Esophagus squamous epithelium (tissue), 5 donors: ENCODE results near the gene MPEG1. TPM values are rescaled to one million over a fixed set of nuclear protein-coding genes. Genes with fewer than 3 reads are reported as not detected.

Source experiments
- DNase-seq: peaks from one replicate; lab custom pipeline; 2025; lab: John Stamatoyannopoulos, UW
- H3K27ac ChIP-seq, 4 donors: fragments of 200-600 bp; sonication (generic); one replicate each; pipeline ENCODE4 v1.5.1; 2016 to 2019; ENCODE audit warnings: mild to moderate bottlenecking in 1 of 4
- H3K27me3 ChIP-seq, 4 donors: fragments of 200-600 bp; sonication (generic); 1 replicate in 3 of 4; 2 replicates in 1 of 4; pipeline versions ENCODE4 v1.5.1 to v1.6.0; 2017 to 2021; ENCODE audit warnings: antibody characterized with exemption in 1 of 4
- H3K36me3 ChIP-seq, 3 donors: fragments of 200-600 bp; sonication (generic); one replicate each; pipeline ENCODE4 v1.5.1; 2016 to 2019
- H3K4me1 ChIP-seq, 3 donors: fragments of 200-600 bp; sonication (generic); one replicate each; pipeline ENCODE4 v1.5.1; 2017 to 2019
- H3K4me3 ChIP-seq, 4 donors: fragments of 200-600 bp; sonication (generic); 1 replicate in 3 of 4; 2 replicates in 1 of 4; pipeline ENCODE4 v1.5.1; 2016 to 2019; ENCODE audit warnings: mild to moderate bottlenecking in 2 of 4, moderate library complexity in 1 of 4
- H3K9me3 ChIP-seq, 3 donors: fragments of 200-600 bp; sonication (generic); one replicate each; pipeline ENCODE4 v1.5.1; 2016 to 2019
- POLR2A ChIP-seq, 4 donors: fragments of 450-650 bp; IDR thresholded peaks; one replicate each; pipeline ENCODE4 v1.6.1; 2017; ENCODE audit warnings: antibody characterized with exemption in 4 of 4, mild to moderate bottlenecking in 4 of 4, moderate library complexity in 3 of 4
- WGBS, 2 donors: methylation state at CpG; one replicate each; pipeline ENCODE4 v1.1.5; 2018; 5-methylcytosine and 5-hydroxymethylcytosine counted together
- intact Hi-C: fragments of 100-400 bp; cut with DNase I; formaldehyde crosslinking; loops from one replicate; pipeline ENCODE4 v1.15.0; 2022
- total RNA-seq, 4 donors: library from RNA; depleted of rRNA; stranded (reverse); fragments of >200 nt; gene quantifications; one replicate each; pipeline ENCODE4 v1.1.0, GENCODE V29; 2016
- TF ChIP-seq, protein P1 (sequence below), 6 experiments: fragments of 450-650 bp in 4 of 6; fragments of 200-600 bp in 2 of 6; sonication (generic) in 2 of 6; IDR thresholded peaks; one replicate each; pipeline ENCODE4 v1.5.1; 2016 to 2019; ENCODE audit warnings: antibody characterized with exemption in 6 of 6, mild to moderate bottlenecking in 4 of 6, moderate library complexity in 4 of 6
- donor health status: DM: yes; HTN: yes; CAD: no.

MPEG1 gene
- total RNA-seq, 4 donors from 2014 or later, result 0.04 to 19.5 (median 5.1) TPM

DNA sequence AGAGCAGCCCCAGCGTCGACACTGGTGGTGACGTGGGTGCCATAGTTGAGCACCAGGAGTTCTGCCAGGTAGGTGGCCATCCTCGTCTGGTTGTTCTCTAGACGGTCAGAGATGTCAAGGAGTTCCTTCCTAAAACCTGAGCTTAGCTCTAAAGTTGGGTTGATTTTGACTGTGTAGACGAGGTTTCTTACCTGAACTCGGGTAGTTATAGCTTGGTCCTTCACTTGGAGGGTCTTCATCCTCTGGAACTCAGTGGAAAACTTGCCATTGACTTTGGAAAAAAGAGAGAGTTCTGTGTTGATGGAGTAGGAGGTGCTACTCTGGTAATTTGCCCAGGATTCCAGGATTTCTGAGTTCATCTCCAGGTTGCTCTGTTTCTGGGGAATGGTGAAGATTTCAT, 505 bp downstream of the MPEG1 start:
- Histone ChIP-seq H3K27ac (peak overlapping the region in 2 of 4 donors; percentile 19 to 36), H3K9me3 (no peaks in the 10 kb centered on the region), H3K27me3 (no peaks in the 10 kb centered on the region), H3K4me1 (peaks cover 0 to 27% (median 8%) of the 10 kb centered on the region in 3 donors), H3K36me3 (no peaks in the 10 kb centered on the region), H3K4me3 (peak overlapping the region in 2 of 4 donors; percentile 24 to 29)
- TF ChIP-seq, protein P1, sequence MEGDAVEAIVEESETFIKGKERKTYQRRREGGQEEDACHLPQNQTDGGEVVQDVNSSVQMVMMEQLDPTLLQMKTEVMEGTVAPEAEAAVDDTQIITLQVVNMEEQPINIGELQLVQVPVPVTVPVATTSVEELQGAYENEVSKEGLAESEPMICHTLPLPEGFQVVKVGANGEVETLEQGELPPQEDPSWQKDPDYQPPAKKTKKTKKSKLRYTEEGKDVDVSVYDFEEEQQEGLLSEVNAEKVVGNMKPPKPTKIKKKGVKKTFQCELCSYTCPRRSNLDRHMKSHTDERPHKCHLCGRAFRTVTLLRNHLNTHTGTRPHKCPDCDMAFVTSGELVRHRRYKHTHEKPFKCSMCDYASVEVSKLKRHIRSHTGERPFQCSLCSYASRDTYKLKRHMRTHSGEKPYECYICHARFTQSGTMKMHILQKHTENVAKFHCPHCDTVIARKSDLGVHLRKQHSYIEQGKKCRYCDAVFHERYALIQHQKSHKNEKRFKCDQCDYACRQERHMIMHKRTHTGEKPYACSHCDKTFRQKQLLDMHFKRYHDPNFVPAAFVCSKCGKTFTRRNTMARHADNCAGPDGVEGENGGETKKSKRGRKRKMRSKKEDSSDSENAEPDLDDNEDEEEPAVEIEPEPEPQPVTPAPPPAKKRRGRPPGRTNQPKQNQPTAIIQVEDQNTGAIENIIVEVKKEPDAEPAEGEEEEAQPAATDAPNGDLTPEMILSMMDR (IDR thresholded peaks at IDR 0.05), result no peak
- TF ChIP-seq POLR2A (IDR thresholded peaks at IDR 0.05), result no peak
- intact Hi-C loops, result no loop called here
- DNase-seq, result no peak
- WGBS, 2 donors, result 63% methylated on average over 7 of the region's 7 CpGs; no CpG with 5 or more reads in 1 of the 2 donors

DNA sequence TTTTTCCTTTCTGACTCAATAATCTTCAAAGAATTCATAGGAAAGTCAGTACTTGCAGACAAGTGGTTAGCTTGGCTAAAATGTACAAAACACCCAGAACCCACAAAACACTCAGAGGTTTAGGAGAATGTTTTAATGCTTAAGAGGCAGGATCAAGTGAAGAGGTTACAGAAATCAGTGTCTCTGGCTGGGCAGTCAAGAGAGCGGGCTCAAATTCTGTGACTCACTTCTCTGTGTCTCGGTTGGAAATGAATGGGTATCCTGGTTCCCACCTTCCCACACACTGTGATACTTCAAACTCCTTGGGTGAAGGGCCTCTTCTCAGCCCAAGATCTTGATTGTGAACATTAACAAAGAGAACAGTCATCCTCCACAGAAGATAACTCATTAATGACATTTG, 3.8 kb downstream of the MPEG1 start:
- no peak for DNase-seq
- H3K27ac ChIP-seq, result no peak overlapping the region
- H3K4me1 ChIP-seq, result peaks cover 0 to 22% (median 6%) of the 10 kb centered on the region in 3 donors
- H3K27me3 ChIP-seq, result no peaks in the 10 kb centered on the region
- peaks cover 0 to 16% (median 0%) of the 10 kb centered on the region in 3 donors for H3K36me3 ChIP-seq
- peak overlapping the region in 2 of 4 donors; percentile 3 to 16 for H3K4me3 ChIP-seq
- TF ChIP-seq, protein P1 (IDR thresholded peaks at IDR 0.05), result no peak
- WGBS, 2 donors, result 55 to 74% methylated on average over 2 of the region's 2 CpGs
- intact Hi-C loops, result loop anchor here (5.0 to 10.0 kb wide), 2 partner anchors 37 to 54 kb away; partner anchors contain the start of gene DTX4
- no peaks in the 10 kb centered on the region for H3K9me3 ChIP-seq

DNA sequence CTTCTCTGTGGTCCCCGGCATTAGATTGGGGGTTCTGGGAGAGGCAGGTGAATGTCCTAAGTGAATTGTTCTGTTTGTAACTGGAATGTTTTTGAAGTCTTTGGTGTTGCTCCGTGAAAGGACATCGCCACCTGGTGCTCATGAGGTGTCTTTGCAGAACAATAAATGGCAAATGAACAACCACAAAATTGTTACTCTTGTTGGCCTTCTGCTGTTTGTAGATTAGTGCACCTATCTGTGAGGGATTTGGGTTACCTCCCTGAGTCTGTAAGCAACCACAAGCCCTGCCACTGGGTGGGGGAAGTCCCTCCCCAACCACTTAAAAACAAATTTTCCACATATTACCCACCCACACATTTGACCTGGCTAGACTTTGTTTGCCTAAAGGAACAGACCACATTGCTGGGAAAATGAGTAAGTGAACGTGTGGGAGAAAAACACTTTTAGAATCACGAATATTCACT, 4.7 kb downstream of the MPEG1 start:
- 5 to 10% methylated on average over 4 to 5 of the region's 5 CpGs for WGBS, 2 donors
- no peaks in the 10 kb centered on the region for H3K9me3 ChIP-seq
- H3K4me3 ChIP-seq, result peak overlapping the region in 1 of 4 donors; percentile 16
- peak overlapping the region in 2 of 4 donors; percentile 21 to 29 for H3K27ac ChIP-seq
- no peak for DNase-seq
- peaks cover 0 to 24% (median 0%) of the 10 kb centered on the region in 3 donors for H3K36me3 ChIP-seq
- H3K27me3 ChIP-seq, result no peaks in the 10 kb centered on the region
- peaks cover 0 to 22% (median 6%) of the 10 kb centered on the region in 3 donors for H3K4me1 ChIP-seq
- TF ChIP-seq, protein P1 (IDR thresholded peaks at IDR 0.05), result peak; percentile 66 to 80 (median 71)
- no peak for TF ChIP-seq POLR2A (IDR thresholded peaks at IDR 0.05)
- intact Hi-C loops, result loop anchor here (5.0 to 10.0 kb wide), 2 partner anchors 36 to 53 kb away; partner anchors contain the start of gene DTX4

DNA sequence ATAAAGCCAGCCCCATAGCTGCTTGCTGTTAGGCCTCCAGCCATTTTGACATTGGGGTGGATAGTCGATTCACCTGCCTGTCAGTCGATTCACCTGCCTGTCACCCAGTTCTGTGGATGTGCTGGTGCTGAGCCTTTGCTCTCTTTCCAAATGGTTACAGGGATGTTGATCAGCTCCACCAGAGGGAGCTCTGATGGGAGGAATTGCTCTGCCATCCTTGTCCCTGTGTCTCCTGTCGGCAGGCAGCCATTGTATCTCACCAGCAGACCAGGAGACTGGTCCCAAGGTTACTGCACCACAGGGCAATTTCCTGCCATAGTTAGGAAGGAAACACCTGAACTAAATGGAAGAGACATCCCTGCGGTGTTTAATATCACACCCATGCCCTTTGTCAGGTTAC, 6.1 kb downstream of the MPEG1 start:
- H3K36me3 ChIP-seq, result peaks cover 0 to 36% (median 0%) of the 10 kb centered on the region in 3 donors

DNA sequence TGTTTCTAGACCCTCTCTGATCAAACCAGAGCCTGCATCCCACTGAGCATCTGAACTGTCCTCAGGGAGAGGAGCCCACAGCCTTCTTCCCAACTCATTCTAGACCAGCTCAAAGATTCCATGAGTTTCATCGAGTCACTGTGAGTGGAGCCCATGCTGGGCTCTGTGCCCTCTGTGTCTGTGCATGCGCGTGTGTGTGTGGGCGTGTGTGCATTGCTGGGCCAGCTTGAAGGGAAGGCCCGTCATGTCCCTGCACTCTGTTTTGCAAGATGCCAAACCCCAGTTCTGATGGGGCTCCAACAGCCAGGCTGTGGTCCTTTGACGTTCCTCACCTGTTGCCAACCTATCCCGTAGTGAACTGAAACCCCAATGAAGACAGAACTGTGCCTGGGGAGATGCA, 7.1 kb downstream of the MPEG1 start:
- no peak for DNase-seq
- H3K27me3 ChIP-seq, result no peaks in the 10 kb centered on the region
- peaks cover 0 to 36% (median 0%) of the 10 kb centered on the region in 3 donors for H3K36me3 ChIP-seq
- intact Hi-C loops, result loop anchor here (5.0 to 10.0 kb wide), 2 partner anchors 33 to 51 kb away; partner anchors contain the start of gene DTX4
- H3K4me1 ChIP-seq, result peaks cover 0 to 22% (median 6%) of the 10 kb centered on the region in 3 donors
- no peak overlapping the region for H3K4me3 ChIP-seq
- H3K9me3 ChIP-seq, result no peaks in the 10 kb centered on the region
- 69 to 72% methylated on average over 3 to 5 of the region's 7 CpGs for WGBS, 2 donors
- TF ChIP-seq, protein P1 (IDR thresholded peaks at IDR 0.05), result no peak
- no peak for TF ChIP-seq POLR2A (IDR thresholded peaks at IDR 0.05)
- H3K27ac ChIP-seq, result no peak overlapping the region

More for the DNA sequence above, 6.1 kb downstream of the MPEG1 start:
- WGBS, 2 donors, result 56 to 61% methylated on average over 3 to 4 of the region's 4 CpGs
- Histone ChIP-seq H3K27me3 (no peaks in the 10 kb centered on the region), H3K4me1 (peaks cover 0 to 22% (median 6%) of the 10 kb centered on the region in 3 donors), H3K9me3 (no peaks in the 10 kb centered on the region), H3K4me3 (no peak overlapping the region), H3K27ac (no peak overlapping the region)
- DNase-seq, result no peak
- intact Hi-C loops, result loop anchor here (5.0 to 10.0 kb wide), 2 partner anchors 34 to 52 kb away; partner anchors contain the start of gene DTX4
- TF ChIP-seq POLR2A (IDR thresholded peaks at IDR 0.05), result no peak
- TF ChIP-seq, protein P1 (IDR thresholded peaks at IDR 0.05), result peak in 5 of 6 experiments; percentile 28 to 59 (median 43)
